Astrocyte of the spinal cord (primary cell): ENCODE measurements around the gene MTFP1.

Experiments
- DNase-seq: peaks from one replicate; pipeline ENCODE4 v3.0.0; 2011; ENCODE audit warnings: low read depth, low spot score
- H3K4me3 ChIP-seq: 2 replicates; pipeline ENCODE4 v1.5.1; 2011; ENCODE audit warnings: low read depth, mild to moderate bottlenecking, low read length, moderate library complexity
- CTCF ChIP-seq: IDR thresholded peaks from 2 replicates; pipeline ENCODE4 v1.5.1; 2012; ENCODE audit warnings: low read depth, mild to moderate bottlenecking, low read length, inconsistent platforms
- in situ Hi-C: cut with HindIII; loops from 2 replicates; pipeline ENCODE4 v1.10.0; 2017; ENCODE audit warnings: low sequenced_read_pairs

MTFP1 gene

DNA sequence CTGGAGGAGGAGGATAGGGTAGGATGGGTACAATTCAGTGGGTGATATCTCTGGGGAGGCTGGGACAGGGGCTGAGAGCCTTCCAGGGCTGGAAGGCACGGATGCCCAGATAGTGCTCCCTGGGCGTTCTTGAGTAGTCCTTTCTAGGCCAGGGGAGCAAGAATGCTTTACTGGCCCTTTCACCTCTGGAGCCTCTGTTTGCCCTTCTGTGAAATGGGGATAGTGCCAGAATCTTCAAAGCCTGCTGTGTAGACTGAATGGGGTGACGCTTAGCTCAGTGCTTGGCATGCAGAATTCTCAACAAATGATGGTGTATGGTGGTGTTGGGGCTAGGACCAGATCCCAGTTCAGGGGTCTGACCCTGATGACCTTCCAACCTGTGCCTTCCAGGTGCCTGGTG, 7.7 kb downstream of the MTFP1 start:
- no peak for DNase-seq
- H3K4me3 ChIP-seq: no peak overlapping the region
- in situ Hi-C loops: no loop called here
- no peak for TF ChIP-seq CTCF

GRCh38 chr22:30433773-30434172, 8.2 kb downstream of the MTFP1 start:
- in situ Hi-C loops: no loop called here
- DNase-seq: no peak
- no peak overlapping the region for H3K4me3 ChIP-seq
- TF ChIP-seq CTCF: no peak

GRCh38 chr22:30434843-30435242, 9.3 kb downstream of the MTFP1 start:
- H3K4me3 ChIP-seq: no peak overlapping the region
- no peak for DNase-seq
- in situ Hi-C loops: no loop called here
- TF ChIP-seq CTCF: no peak

GRCh38 chr22:30435674-30436126, 10.1 kb downstream of the MTFP1 start:
- no peak overlapping the region for H3K4me3 ChIP-seq
- no peak for DNase-seq
- in situ Hi-C loops: no loop called here
- TF ChIP-seq CTCF: no peak

DNA sequence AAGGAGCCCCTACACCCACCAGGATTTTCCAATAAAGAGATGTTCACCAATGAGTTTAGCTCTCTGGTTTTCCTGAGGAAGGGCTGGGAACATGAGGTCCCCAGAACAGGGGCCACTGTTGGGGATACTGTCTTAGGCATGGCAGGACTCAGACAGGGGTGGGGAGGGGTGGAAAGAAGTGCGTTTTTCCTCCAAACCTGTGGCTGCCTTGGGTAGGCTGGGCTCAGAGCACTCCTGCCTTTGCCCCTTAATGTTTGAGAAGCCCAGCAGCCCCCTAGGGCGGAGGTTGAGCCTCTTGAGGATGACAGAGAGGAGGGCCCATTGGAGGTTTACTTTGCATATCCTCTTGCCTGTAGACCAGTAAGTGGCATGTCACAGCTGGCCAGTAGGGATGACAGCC, 10.6 kb downstream of the MTFP1 start:
- no peak for TF ChIP-seq CTCF
- in situ Hi-C loops: no loop called here
- DNase-seq: no peak
- no peak overlapping the region for H3K4me3 ChIP-seq

GRCh38 chr22:30438559-30438958, 13.0 kb downstream of the MTFP1 start:
- DNase-seq: no peak
- no peak overlapping the region for H3K4me3 ChIP-seq
- no peak for TF ChIP-seq CTCF
- in situ Hi-C loops: no loop called here

DNA sequence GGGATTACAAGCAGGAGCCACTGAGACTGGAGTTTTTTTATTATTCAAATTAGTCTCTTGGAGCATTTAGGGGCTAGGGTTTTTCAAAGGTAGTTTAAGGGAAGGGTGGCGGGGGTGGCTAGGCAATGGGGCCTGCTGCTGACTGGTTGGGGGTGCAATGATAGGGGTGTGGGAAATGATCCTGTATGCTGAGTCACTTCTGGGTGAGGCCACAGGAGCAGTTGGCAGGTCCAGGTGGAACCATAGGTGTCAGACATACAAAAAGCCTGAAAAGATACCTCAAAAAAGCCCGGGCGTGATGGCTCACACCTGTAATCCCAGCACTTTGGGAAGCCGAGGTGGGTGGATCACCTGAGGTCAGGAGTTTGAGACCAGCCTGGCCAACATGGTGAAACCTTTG, 13.7 kb downstream of the MTFP1 start:
- no peak for DNase-seq
- TF ChIP-seq CTCF: no peak
- H3K4me3 ChIP-seq: no peak overlapping the region
- in situ Hi-C loops: no loop called here
